ENCODE results near the gene MCCC1.

The MCCC1 gene

DNA sequence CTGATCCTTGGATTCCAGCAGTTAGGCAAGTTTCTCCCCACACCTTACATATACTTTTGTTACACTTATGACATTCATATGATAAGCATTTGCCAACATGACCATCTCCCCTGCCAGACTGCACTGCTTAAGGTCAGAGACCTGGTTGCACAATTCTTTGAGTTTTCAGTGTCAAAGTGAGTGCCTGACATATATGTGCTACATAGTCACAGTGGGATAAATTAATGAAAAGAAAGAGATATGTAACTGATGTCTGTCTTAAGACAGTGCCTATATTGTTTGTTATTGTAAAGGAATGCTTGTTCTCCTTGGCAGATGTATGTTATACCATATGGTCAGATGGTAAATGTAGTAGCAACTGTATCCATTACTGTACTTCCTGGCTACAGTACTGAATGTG, 115.4 kb downstream of the MCCC1 start:
- DNase-seq (ENCODE audit: low read depth in 2 of 2): no peak

DNA sequence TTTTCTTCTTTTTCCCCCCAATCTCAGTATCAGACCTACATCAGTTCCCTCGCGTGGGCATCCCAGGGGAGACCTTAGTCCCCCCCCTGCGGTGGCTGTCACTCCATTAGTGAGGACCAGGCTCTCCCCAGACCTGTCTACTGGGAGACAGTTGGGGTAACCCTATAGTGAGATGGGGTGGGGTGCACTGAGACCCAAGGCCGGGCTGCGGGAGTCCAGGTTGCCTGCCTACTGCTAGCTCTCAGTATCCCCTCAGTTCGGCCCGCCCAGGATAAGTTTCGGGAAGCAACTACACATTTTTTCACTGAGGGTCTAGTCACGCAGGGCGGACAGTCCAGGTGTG, 118.3 kb downstream of the MCCC1 start:
- no peak for DNase-seq (ENCODE audit: low read depth in 2 of 2)

DNA sequence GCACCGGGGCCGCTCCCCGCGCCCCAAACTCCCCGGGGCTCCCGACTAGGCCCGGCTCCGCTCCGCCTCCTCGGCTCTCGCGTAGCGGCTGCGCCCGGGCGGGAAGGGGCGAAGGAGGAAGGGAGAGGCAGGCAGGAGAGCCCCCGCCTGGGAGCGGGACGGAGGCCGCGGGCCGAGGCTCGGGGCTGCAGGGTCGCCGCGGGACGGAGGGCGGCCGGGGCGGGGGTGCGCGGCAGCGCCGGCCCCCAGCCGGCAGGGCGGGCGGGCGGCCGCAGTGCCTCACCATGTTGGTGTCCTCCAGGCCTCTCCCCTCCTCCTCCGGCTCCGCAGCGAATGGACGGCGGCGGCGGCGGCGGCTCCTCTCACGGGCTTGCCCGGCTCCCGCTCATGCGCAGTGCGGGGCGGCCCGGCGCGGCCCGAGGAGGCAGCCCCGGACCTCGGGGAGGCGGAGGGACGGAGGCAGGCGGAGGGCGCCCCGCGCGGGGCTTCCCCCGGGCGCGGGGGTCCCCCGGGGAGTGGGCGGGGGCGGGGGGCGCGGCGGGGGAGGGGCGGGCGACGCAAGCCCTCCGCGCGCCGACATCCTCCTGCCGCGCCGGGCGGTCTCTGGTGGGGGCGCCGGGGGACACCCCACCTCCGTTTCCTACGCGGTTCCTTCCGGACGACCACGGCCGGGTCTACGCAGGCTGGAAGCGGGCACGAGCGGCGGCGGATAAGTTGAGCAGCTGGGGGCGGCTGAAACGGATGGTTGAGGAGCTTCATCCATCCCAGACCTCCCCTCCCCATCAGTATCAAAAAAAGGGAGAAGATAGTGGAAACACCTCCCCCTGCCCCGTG, 118.9 kb downstream of the MCCC1 start, which contains the start of gene DCUN1D1:
TSS of gene DCUN1D1 (minus strand) at position 335 of the 834 bp plus-strand sequence. CDS start at position 286, 49 bp downstream.
- peak; percentile 86 for DNase-seq (ENCODE audit: low read depth in 2 of 2)

DNA sequence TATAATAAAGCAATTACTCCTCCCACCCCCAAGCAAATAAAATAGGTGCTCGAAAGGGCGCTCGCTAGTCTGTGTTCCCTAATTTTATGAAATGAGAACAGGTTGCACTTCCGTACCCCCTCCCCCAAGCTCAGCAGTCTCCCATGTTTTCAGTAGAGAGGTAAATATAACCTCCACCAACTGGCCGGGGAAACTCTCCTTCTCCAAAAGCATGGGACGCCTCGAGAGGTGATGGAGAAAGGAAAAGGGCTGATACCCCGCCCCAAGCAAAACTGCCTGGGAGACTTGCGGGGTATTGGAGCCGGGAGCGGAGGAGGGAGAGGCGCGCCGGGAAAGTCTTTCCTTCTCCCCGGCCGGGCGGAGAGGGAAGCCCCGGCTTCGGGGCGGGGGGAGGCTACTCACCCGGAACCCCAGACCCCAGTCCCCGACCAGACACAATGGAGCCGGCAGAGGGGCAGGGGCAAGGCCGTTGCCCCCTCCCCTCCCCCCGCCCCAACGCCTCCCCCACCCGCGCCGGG, 119.6 kb downstream of the MCCC1 start:
- no peak for DNase-seq (ENCODE audit: low read depth in 2 of 2)

DNA sequence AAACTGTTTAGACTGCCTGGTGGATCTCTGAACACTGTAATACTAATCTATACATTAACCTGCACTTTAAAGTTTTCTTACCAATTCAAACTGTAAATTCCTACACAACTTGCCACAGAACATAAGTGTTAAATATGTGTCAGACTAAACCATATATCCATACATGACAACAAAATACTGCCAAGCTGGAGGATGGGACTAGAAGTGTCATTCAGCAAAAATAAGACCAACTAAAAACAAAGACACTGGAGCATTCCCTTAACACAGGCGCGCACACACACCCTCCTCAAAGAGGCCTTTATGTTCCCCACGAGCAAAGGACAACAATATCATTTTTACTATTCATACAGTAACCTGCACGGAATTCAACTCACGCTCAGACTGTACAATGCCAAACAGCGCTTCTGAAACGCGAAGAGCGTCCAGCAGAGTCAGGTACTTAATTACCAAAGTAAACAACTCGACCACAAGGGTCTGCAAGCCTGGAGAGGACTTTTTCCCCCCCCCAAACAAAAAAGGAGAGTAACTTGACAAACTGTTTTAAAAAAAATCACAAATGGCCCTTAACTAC, 120.1 kb downstream of the MCCC1 start:
- no peak for DNase-seq (ENCODE audit: low read depth in 2 of 2)

DNA sequence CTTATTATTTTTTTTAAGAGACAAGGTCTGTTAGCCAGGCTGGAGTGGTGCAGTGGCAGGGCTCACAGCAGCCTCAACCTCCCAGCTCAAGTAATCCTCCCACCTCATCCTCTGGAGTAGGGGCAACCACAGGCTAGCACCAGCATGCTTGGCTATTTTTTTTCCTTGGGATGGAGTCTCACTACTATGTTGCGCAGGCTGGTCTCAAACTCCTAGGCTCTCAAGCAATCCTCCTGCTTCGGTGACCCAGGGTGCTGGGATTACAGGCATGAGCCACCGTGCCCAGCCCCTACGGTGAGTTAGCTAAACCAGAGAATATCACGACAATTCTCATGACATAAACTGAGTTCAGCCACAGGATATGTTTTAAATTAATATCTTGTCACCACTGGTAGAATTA, 120.9 kb downstream of the MCCC1 start:
- DNase-seq (ENCODE audit: low read depth in 2 of 2): no peak

DNA sequence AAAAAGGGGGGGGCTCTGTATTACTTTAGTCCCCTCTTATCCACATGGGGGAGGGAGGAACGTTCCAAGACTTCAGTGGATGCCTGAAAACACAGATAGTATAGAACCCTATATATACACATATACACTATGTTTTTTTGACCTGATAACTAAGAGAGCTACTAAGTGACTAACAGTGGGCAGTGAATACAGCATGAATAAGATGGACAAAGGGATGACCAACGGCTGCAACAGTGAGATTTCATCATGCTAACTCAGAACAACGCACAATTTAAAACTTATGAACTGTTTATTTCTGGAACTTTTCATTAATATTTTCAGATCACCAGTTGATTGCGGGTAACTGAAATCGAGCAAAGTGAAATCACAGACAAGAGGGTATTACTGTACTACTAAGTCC, 126.2 kb downstream of the MCCC1 start:
- no peak for DNase-seq (ENCODE audit: low read depth in 2 of 2)

DNA sequence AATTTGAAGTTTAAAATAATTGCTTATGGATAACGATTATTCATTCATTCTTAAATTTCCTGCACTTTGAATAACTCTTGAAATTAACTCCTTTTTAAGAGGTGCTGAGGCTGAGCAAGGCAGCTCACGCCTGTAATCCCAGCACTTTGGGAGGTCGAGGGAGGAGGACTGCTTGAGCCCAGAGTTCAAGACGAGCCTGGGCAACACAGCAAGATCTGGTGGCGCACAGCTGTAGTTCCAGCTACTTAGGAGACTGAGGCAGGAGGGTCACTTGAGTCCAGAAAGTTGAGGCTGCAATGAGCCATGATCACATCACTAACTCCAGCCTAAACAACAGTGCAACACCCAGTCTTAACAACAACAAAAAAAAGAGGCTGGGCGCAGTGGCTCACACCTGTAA, 126.9 kb downstream of the MCCC1 start:
- no peak for DNase-seq (ENCODE audit: low read depth in 2 of 2)

DNA sequence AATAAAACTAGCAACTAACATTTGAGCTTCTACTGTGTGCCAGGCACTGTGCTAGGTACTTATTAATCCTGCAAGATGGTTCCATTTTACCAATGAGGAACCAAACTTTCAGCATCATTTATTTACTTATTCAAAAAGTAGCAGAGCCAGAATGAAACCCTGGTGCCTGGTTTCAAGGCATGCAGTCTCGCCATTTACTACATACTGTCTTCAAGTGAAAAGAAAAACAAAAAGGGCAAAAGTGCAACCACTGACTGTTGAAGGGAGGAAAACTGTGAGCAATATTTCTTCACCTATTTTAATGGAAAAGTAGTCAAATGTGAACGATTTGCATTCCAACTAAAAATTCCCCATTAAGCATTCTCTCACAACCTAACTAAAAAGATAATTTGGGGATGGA, 127.7 kb downstream of the MCCC1 start:
- no peak for DNase-seq (ENCODE audit: low read depth in 2 of 2)

DNA sequence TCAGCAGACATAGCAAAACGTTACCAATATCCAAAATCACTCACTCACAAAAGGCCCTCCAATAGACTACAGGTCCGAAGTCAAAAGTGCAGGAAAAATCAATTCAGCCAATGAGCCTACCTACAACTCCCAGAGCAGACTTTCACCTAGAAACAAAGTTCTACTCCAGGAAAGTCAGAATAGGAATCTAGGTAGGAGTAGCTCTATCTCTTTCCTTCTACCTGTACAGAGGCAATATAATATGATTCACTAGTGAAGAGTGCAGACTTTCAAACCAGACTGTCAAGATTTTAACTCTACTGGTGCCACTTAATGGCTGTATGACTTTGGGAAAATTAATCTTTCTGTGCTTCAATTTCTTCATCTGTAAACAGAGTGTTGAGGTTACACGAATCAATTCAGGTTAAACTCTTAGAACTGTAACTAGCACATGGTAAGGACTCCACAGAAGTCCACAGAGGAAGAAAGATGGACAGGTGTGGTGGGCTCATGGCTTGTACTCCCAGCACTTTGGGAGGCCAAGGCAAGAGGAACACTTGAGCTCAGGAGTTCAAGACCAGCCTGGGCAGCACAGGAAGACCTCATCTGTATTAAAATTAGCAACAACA, 128.4 kb downstream of the MCCC1 start:
- DNase-seq (ENCODE audit: low read depth in 2 of 2): no peak

DNA sequence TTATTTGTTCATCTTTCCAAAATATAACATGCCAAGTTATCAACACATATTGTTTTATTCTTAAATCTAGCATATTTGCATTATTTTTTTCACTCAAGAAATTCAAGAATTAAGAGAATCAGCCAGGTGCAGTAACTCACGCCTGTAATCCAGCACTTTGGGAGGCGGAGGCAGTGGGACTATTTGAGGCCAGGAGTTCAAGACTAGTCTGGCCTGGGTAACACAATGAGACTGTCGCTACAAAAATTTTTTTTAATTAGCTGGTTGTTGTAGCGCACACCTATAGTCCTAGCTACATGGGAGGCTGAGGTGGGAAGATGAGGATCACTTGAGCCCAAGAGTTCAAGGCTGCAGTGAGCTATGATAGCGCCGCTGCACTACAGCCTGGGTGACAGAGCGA, 129.4 kb downstream of the MCCC1 start:
- DNase-seq (ENCODE audit: low read depth in 2 of 2): no peak

DNA sequence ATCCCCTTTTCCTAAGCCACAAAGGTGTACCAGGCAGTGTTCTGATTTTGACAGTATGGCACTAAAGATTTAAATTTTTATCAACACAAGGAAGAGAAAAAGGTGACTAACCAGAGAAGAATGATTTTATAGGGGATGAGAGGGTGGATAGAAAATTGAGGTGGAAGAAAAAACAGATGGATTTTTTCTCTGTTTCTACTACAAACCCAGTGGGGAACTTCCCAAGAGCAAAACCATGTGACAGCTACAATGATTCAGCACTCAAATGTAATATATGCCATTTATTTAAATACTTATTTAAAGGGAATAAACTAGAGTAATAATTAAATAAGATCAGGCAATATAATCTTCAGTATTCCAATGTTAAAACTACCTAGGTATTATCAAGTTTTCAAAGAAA, 130.0 kb downstream of the MCCC1 start:
- no peak for DNase-seq (ENCODE audit: low read depth in 2 of 2)

DNA sequence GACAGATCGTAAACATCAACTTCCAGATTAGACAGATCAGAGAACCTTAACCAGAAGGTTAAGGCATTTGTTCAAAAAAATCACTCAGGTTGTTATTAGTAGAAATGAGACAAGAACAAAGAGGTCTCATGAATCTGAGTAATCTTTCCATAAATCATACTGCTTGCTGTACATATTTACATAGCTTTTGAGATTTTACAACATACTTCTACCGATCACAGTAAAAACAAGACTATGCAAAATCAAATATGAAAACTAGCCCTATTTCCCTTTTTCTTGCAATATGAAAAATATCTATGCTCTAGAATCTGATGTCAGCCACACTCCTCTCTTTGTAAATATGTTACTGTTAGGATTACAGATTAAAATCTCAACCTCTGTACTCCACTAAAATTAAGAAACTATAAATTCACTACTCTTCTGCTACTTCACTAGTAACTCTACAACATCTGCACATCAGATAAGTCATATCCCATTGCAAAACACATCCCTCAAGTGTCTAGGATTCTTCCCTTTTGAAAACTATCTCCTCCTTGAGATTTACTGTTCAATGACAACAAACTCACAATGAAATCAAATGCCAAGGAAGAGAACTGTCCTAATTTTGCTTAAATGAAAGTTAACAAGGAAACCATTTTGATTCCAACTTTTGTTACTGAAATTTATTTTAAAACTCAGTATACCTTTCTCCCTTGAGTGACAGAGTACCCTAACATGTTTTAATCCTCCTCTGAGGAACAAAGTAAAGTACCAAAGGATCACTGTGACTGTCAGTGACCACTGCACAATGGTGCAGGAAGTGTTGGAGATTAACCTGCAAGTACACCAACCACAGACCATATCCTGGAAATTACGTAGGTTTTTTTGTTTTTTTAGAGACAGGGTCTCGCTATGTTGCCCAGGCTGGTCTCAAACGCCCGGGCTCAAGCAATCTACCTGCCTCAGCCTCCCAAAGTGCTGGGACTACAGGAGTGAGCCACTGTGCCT, 131.8 kb downstream of the MCCC1 start:
- no peak for DNase-seq (ENCODE audit: low read depth in 2 of 2)

DNA sequence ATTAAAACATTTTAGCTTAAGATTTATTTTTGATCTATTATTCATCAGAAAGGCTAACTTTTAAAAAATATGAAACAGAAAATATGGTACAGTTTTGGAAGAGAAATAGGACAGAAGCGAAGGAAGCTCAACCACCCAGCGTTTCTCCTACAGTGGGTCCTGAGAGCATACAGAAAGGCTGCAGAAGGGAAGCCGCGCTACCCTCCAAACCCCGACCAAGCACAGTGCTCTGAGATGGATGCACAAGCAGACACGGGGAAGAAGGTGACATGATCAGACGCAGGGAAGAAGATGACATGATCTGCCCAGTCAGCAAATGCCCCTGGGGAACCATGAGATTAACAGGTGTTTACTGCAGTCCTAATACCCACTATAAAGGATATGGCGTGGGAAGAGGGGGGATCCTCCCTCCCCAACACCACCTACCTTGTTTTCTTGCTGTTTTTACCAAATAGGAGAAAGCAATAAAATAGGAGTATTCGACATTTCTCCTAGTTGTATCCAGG, 133.4 kb downstream of the MCCC1 start:
- DNase-seq (ENCODE audit: low read depth in 2 of 2): no peak
